Endothelial cell of umbilical vein (primary cell): ENCODE measurements around the gene KIAA0825.

Experiments used
- CTCF ChIP-seq, 2 donors: IDR thresholded peaks; 1 replicate in 1 of 2; 2 replicates in 1 of 2; pipeline ENCODE4 v1.5.1; 2011; ENCODE audit warnings: low read length in 2 of 2, mild to moderate bottlenecking in 2 of 2, moderate library complexity in 2 of 2, control low read depth in 1 of 2, inconsistent platforms in 1 of 2, low read depth in 1 of 2; ENCODE audit not compliant: insufficient read depth in 1 of 2; ENCODE audit errors: extremely low read depth in 1 of 2
- MAX ChIP-seq: IDR thresholded peaks from 2 replicates; pipeline ENCODE4 v1.6.1; 2011; ENCODE audit not compliant: insufficient read depth, insufficient read length
- POLR2AphosphoS5 ChIP-seq: IDR thresholded peaks from 2 replicates; pipeline ENCODE4 v1.6.1; 2012; ENCODE audit warnings: low read depth, mild to moderate bottlenecking, control low read depth, low read length, moderate library complexity; ENCODE audit not compliant: insufficient read depth

- TF ChIP-seq POLR2AphosphoS5 (no peak), CTCF (IDR thresholded peaks at IDR 0.05; ENCODE audit: extremely low read depth in 1 of 2, insufficient read depth in 1 of 2, low read depth in 1 of 2, low read length in 2 of 2) (no peak), MAX (no peak)
Observed at GRCh38 chr5:94571415-94571814, 47.0 kb downstream of the KIAA0825 start.
